AG04449 (cell line): ENCODE measurements around the gene CNTN5.

Source experiments
- CTCF ChIA-PET: fragments of 350-600 bp; formaldehyde crosslinking; extraction: SDS; loops from one replicate; lab custom pipeline; 2021; ENCODE audit warnings: antibody characterized with exemption; lab: Yijun Ruan, JAX
- POLR2A ChIA-PET: fragments of 400-600, 350-600 bp; formaldehyde crosslinking; extraction: SDS; loops from one replicate; lab custom pipeline; 2020; ENCODE audit warnings: antibody characterized with exemption, inconsistent platforms; lab: Yijun Ruan, JAX
- DNase-seq: peaks from one replicate; pipeline ENCODE4 v3.0.0-alpha.2; 2010; ENCODE audit warnings: low read depth, low spot score
- H3K4me3 ChIP-seq: 2 replicates; pipeline ENCODE4 v1.5.1; 2011; ENCODE audit warnings: low read depth, mild to moderate bottlenecking, control low read depth, low read length
- CTCF ChIP-seq: IDR thresholded peaks from one replicate; pipeline ENCODE4 v1.5.1; 2011; ENCODE audit warnings: mild to moderate bottlenecking, moderate library complexity, low read length, control low read depth, inconsistent platforms; ENCODE audit not compliant: insufficient read depth; ENCODE audit errors: missing control alignments

The CNTN5 gene

GRCh38 chr11:99952816-99953215, 932.1 kb downstream of the CNTN5 start:
- POLR2A ChIA-PET: no interaction called here
- CTCF ChIA-PET: no interaction called here
- no peak for DNase-seq
- TF ChIP-seq CTCF: no peak
- no peak overlapping the region for H3K4me3 ChIP-seq

GRCh38 chr11:99960536-99960935, 939.8 kb downstream of the CNTN5 start:
- TF ChIP-seq CTCF: no peak
- H3K4me3 ChIP-seq: no peak overlapping the region
- POLR2A ChIA-PET: no interaction called here
- DNase-seq: no peak
- CTCF ChIA-PET: no interaction called here

GRCh38 chr11:99968336-99968735, 947.6 kb downstream of the CNTN5 start:
- no peak overlapping the region for H3K4me3 ChIP-seq
- ChIA-PET POLR2A (no interaction called here), CTCF (no interaction called here)
- DNase-seq: no peak
- no peak for TF ChIP-seq CTCF

- POLR2A ChIA-PET: no interaction called here
- TF ChIP-seq CTCF: no peak
- no peak for DNase-seq
Observed at GRCh38 chr11:99973993-99974392, 953.2 kb downstream of the CNTN5 start.

GRCh38 chr11:99979042-99979441, 958.3 kb downstream of the CNTN5 start:
- POLR2A ChIA-PET: no interaction called here
- CTCF ChIA-PET: no interaction called here
- DNase-seq: no peak
- TF ChIP-seq CTCF: no peak
- no peak overlapping the region for H3K4me3 ChIP-seq

More at GRCh38 chr11:99973993-99974392, 953.2 kb downstream of the CNTN5 start:
- no peak overlapping the region for H3K4me3 ChIP-seq
- CTCF ChIA-PET: no interaction called here

- ChIA-PET POLR2A (no interaction called here), CTCF (no interaction called here)
- TF ChIP-seq CTCF: no peak
- no peak for DNase-seq
- H3K4me3 ChIP-seq: no peak overlapping the region
Observed at GRCh38 chr11:99987821-99988470, 967.2 kb downstream of the CNTN5 start.
